Endothelial cell of umbilical vein (primary cell): ENCODE results near the gene SLFN12.

ENCODE experiments used
- CTCF ChIP-seq, 2 donors: IDR thresholded peaks; 1 replicate in 1 of 2; 2 replicates in 1 of 2; pipeline ENCODE4 v1.5.1; 2011; ENCODE audit warnings: low read length in 2 of 2, mild to moderate bottlenecking in 2 of 2, moderate library complexity in 2 of 2, control low read depth in 1 of 2, inconsistent platforms in 1 of 2, low read depth in 1 of 2; ENCODE audit not compliant: insufficient read depth in 1 of 2; ENCODE audit errors: extremely low read depth in 1 of 2
- EZH2 ChIP-seq: IDR thresholded peaks from 2 replicates; pipeline ENCODE4 v1.6.1; 2012; ENCODE audit warnings: borderline replicate concordance, low read depth, mild to moderate bottlenecking, moderate library complexity, low read length, inconsistent platforms; ENCODE audit not compliant: severe bottlenecking
- FOS ChIP-seq: IDR thresholded peaks from 2 replicates; pipeline ENCODE4 v1.6.1; 2011; ENCODE audit warnings: mild to moderate bottlenecking, low read length, moderate library complexity, borderline replicate concordance; ENCODE audit not compliant: insufficient read depth
- GATA2 ChIP-seq: IDR thresholded peaks from 2 replicates; pipeline ENCODE4 v1.7.0; 2011; ENCODE audit warnings: low read depth, mild to moderate bottlenecking, moderate library complexity, mixed read lengths, low read length; ENCODE audit not compliant: insufficient read length, insufficient read depth
- JUN ChIP-seq: IDR thresholded peaks from 2 replicates; pipeline ENCODE4 v1.6.1; 2011; ENCODE audit warnings: borderline replicate concordance, low read depth; ENCODE audit not compliant: insufficient read length, insufficient read depth
- MAX ChIP-seq: IDR thresholded peaks from 2 replicates; pipeline ENCODE4 v1.6.1; 2011; ENCODE audit not compliant: insufficient read depth, insufficient read length
- MYC ChIP-seq: IDR thresholded peaks from one replicate; pipeline ENCODE4 v1.6.1; 2011; ENCODE audit warnings: mild to moderate bottlenecking, low read depth, low read length
- POLR2A ChIP-seq: IDR thresholded peaks from 2 replicates; pipeline ENCODE4 v1.6.1; 2012; ENCODE audit warnings: low read depth, mild to moderate bottlenecking, control low read depth, low read length
- POLR2AphosphoS5 ChIP-seq: IDR thresholded peaks from 2 replicates; pipeline ENCODE4 v1.6.1; 2012; ENCODE audit warnings: low read depth, mild to moderate bottlenecking, control low read depth, low read length, moderate library complexity; ENCODE audit not compliant: insufficient read depth

- no peak for TF ChIP-seq EZH2
- TF ChIP-seq CTCF (IDR thresholded peaks at IDR 0.05; ENCODE audit: extremely low read depth in 1 of 2, insufficient read depth in 1 of 2, low read depth in 1 of 2, low read length in 2 of 2), result no peak
- no peak for TF ChIP-seq POLR2A
- TF ChIP-seq POLR2AphosphoS5, result no peak
- TF ChIP-seq JUN, result no peak
- no peak for TF ChIP-seq FOS
- no peak for TF ChIP-seq MAX
- TF ChIP-seq MYC, result no peak
- TF ChIP-seq GATA2, result no peak
These were observed 24.8 kb downstream of the SLFN12 start for GRCh38 chr17:35407531-35407930.
